LNCaP clone FGC (cell line): Measurements from ENCODE around the gene GTF2F2.

Experiments used
- DNase-seq: peaks from one replicate; pipeline ENCODE4 v3.0.0-alpha.2; 2011; ENCODE audit warnings: low read depth
- H3K4me3 ChIP-seq: 2 replicates; pipeline ENCODE4 v1.5.1; 2011; ENCODE audit warnings: mild to moderate bottlenecking, low read depth, low read length, control low read depth
- CTCF ChIP-seq: IDR thresholded peaks from 2 replicates; pipeline ENCODE4 v1.5.1; 2012; ENCODE audit warnings: mild to moderate bottlenecking; ENCODE audit not compliant: control insufficient read depth, insufficient read depth; ENCODE audit errors: extremely low read depth

Gene GTF2F2

DNA sequence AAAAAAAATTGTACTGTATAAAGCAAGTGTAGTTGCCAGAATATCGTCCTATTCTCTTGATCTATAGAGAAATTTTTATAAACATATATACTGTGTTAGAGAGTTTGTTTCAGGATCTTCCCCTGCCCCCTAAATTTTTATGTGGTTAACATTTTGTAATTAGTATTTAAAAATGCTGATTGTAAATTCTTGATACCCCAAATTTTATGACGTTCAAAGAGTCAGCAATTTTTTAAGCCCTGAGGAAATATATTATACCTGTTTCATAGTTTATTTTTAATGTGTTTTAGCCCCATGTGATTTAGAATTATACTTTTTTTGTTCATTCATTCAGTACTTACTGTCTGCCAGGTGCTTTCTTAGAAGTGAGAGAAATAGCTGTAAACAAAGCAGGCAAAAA is 87.8 kb downstream of the GTF2F2 start:
- no peak for DNase-seq
- TF ChIP-seq CTCF = no peak
- H3K4me3 ChIP-seq = no peak overlapping the region

- H3K4me3 ChIP-seq = no peak overlapping the region
- no peak for DNase-seq
- no peak for TF ChIP-seq CTCF
These were observed 88.9 kb downstream of the GTF2F2 start for GRCh38 chr13:45209229-45209628.

DNA sequence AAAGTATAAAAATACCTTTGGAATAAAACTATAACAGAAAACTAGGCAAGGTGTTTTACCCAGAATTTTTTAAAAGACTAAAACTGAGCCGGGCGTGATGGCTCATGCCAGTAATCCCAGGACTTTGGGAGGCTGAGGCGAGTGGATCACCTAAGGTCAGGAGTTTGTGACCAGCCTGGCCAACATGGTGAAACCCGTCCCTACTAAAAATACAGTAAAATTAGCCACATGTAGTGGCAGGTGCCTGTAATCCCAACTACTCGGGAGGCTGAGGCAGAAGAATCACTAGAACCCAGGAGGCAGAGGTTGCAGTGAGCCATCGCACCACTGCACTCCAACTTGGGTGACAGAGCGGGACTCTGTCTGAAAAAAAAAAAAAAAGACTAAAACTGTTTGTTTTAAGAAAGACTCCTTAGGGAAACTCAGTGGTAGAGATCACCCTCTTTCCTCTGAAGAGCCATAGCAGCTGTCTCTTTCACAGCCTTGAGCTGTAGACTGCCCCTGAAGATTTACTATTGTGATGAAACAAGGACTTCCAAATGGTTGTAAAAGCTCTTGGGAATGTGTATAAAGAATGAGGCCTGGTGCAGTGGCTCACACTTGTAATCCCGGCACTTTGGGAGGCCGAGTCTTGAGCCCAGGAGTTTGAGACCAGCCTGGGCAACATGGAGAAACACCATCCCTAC is 95.2 kb downstream of the GTF2F2 start:
- no peak for DNase-seq
- H3K4me3 ChIP-seq = no peak overlapping the region
- no peak for TF ChIP-seq CTCF

- DNase-seq = no peak
- TF ChIP-seq CTCF = no peak
- no peak overlapping the region for H3K4me3 ChIP-seq
These were observed 95.9 kb downstream of the GTF2F2 start for GRCh38 chr13:45216193-45216592.

- DNase-seq = no peak
- H3K4me3 ChIP-seq = no peak overlapping the region
- no peak for TF ChIP-seq CTCF
These were observed 98.4 kb downstream of the GTF2F2 start for GRCh38 chr13:45218689-45219088.

DNA sequence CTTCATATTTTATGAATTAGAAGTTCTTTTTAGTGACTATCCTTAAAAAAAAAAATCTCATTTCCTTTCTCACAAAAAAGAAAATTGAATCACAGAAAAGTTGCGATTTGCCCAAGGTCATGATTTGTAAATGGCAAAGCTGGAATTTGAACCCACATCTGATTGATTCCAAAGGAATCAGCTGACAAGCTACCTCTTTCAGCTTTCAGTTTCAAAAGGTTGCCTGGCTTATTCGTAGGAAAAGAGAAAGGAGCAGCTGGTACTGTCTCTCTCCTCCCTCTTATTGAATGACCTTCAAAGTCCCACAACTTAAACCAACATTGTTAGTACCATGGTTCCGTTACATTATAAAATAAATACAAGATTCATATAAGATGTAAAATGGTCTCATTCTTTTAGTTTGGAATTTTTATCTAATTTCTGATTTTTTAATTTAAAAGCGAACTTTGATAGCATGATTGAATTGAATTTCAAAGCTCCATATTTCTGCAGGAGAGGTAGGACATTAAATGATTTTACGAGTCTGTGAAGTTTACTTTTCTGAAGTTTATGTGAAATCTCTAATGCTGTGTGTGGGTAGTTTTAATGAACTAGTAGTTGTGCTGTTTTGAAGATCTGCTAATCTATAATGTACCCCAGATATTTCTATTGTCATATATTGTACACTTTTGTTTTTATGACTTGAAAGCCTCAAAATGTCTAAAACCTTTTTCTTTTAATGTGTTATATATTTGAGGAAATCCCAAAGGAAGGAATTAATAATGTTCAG is 99.0 kb downstream of the GTF2F2 start:
- no peak for TF ChIP-seq CTCF
- no peak overlapping the region for H3K4me3 ChIP-seq
- DNase-seq = no peak
